Neural progenitor cell (in vitro differentiated cells): Measurements from ENCODE around the gene ADAT2. TPM values are rescaled to one million over a fixed set of nuclear protein-coding genes. Genes with fewer than 3 reads are reported as not detected.
A peak's percentile ranks its signal among the peaks of the same experiment; 100 is the strongest.

Experiments
- DNase-seq: peaks from one replicate; pipeline ENCODE4 v3.0.0-alpha.2; 2016; ENCODE audit warnings: low spot score
- H2AFZ ChIP-seq: fragments of 200-600 bp; sonication (generic); replicated peaks from 2 replicates; pipeline ENCODE4 v1.6.1; 2016; ENCODE audit warnings: antibody characterized with exemption
- H3F3A ChIP-seq: fragments of 200-600 bp; sonication (generic); 2 replicates; pipeline ENCODE4 v1.6.1; 2016; ENCODE audit warnings: antibody characterized with exemption, low read depth
- H3K27ac ChIP-seq: fragments of 200-600 bp; sonication (generic); 2 replicates; pipeline ENCODE4 v1.5.1; 2016; ENCODE audit warnings: mild to moderate bottlenecking
- H3K27me3 ChIP-seq: fragments of 200-600 bp; sonication (generic); 2 replicates; pipeline ENCODE4 v1.6.1; 2016; ENCODE audit warnings: mild to moderate bottlenecking, moderate library complexity
- H3K36me3 ChIP-seq: fragments of 200-600 bp; sonication (generic); 2 replicates; pipeline ENCODE4 v1.5.1; 2016
- H3K4me1 ChIP-seq: fragments of 200-600 bp; sonication (generic); 2 replicates; pipeline ENCODE4 v1.6.1; 2016; ENCODE audit warnings: mixed run types
- H3K4me2 ChIP-seq: fragments of 200-600 bp; sonication (generic); 2 replicates; pipeline ENCODE4 v1.6.1; 2016
- H3K4me3 ChIP-seq: fragments of 200-600 bp; sonication (generic); 2 replicates; pipeline ENCODE4 v1.5.1; 2016
- H3K79me2 ChIP-seq: fragments of 200-600 bp; sonication (generic); 2 replicates; pipeline ENCODE4 v1.6.1; 2016; ENCODE audit warnings: low read depth
- H3K9ac ChIP-seq: fragments of 200-600 bp; sonication (generic); 2 replicates; pipeline ENCODE4 v1.6.1; 2016
- H3K9me3 ChIP-seq: fragments of 200-600 bp; sonication (generic); 2 replicates; pipeline ENCODE4 v1.5.1; 2016; ENCODE audit warnings: low read depth
- H4K20me1 ChIP-seq: fragments of 200-600 bp; sonication (generic); 2 replicates; pipeline ENCODE4 v1.6.1; 2016; ENCODE audit warnings: low read depth
- H3K27ac Mint-ChIP-seq: 3 replicates; pipeline ENCODE4 v1.8.0; 2021; ENCODE audit warnings: mixed read lengths
- H3K27me3 Mint-ChIP-seq: 2 replicates; pipeline ENCODE4 v1.8.0; 2022; ENCODE audit warnings: low read depth, mild to moderate bottlenecking, inconsistent platforms, moderate library complexity, mixed read lengths; ENCODE audit not compliant: insufficient read depth
- H3K36me3 Mint-ChIP-seq: 3 replicates; pipeline ENCODE4 v1.8.0; 2021; ENCODE audit warnings: mixed read lengths
- H3K4me1 Mint-ChIP-seq: 3 replicates; pipeline ENCODE4 v1.8.0; 2021; ENCODE audit warnings: mixed read lengths
- H3K4me3 Mint-ChIP-seq: 3 replicates; pipeline ENCODE4 v1.8.0; 2021; ENCODE audit warnings: mild to moderate bottlenecking, moderate library complexity, mixed read lengths
- H3K9me3 Mint-ChIP-seq: 3 replicates; pipeline ENCODE4 v1.8.0; 2020; ENCODE audit warnings: mixed read lengths
- CTCF ChIP-seq: fragments of 200-600 bp; sonication (generic); IDR thresholded peaks from 2 replicates; pipeline ENCODE4 v1.5.1; 2017; ENCODE audit warnings: antibody characterized with exemption, mild to moderate bottlenecking
- EZH2 ChIP-seq: fragments of 200-600 bp; sonication (generic); IDR thresholded peaks from 2 replicates; pipeline ENCODE4 v1.6.1; 2017; ENCODE audit warnings: antibody characterized with exemption, mild to moderate bottlenecking, moderate library complexity
- EZH2phosphoT487 ChIP-seq: fragments of 200-600 bp; sonication (generic); IDR thresholded peaks from 2 replicates; pipeline ENCODE4 v1.6.1; 2017; ENCODE audit warnings: antibody characterized with exemption
- total RNA-seq: library from RNA; depleted of rRNA; stranded (reverse); fragments of >200 nt; gene quantifications from 2 replicates; pipeline ENCODE4 v1.2.3, GENCODE V29; 2015; ENCODE audit warnings: low replicate concordance

Gene ADAT2
- total RNA-seq, 1 donor from 2014 or later, result 17.8 TPM

DNA sequence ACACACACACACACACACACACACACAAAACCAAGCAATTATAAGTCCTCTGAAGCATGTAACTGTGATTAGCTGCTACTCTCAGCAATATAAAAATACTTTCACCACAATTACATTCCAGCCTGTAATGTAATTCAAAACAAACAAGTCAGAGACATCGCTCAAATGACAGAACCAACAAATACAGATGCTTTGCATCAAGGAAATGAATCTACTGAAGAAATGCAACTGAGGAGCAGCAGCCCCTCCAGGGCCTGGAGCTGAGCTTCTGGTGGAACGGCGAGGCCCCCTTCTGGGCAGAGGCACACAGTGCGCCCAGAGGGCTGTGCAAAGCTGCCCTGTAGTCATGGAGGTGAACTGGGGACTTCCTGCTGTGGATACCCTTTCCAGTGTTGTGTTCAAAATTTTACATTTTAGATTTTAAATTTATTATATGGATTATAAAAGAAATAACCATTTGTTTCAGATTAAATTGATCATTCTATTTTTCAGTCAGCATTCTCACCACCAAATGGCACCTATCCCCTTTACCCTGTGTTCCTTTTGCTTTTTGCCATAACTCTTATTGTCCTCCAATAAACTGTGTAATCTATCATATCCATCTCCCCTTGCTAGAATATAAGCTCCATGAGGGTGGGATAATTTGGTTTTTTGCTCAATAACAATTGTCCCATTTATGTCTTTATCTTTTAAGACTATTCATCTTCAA is 23.2 kb downstream of the ADAT2 start:
- no peak overlapping the region for H2AFZ ChIP-seq
- H3K79me2 ChIP-seq, result no peaks in the 10 kb centered on the region
- H3K36me3 Mint-ChIP-seq, result no peaks in the 10 kb centered on the region
- H3K9ac ChIP-seq, result no peak overlapping the region
- no peaks in the 10 kb centered on the region for H3K9me3 Mint-ChIP-seq
- no peak overlapping the region for H3K27ac Mint-ChIP-seq
- no peaks in the 10 kb centered on the region for H3F3A ChIP-seq
- H3K27me3 Mint-ChIP-seq, result no peaks in the 10 kb centered on the region
- no peaks in the 10 kb centered on the region for H3K9me3 ChIP-seq
- H3K4me3 Mint-ChIP-seq, result no peak overlapping the region
- H4K20me1 ChIP-seq, result no peaks in the 10 kb centered on the region
- H3K36me3 ChIP-seq, result no peaks in the 10 kb centered on the region
- H3K4me3 ChIP-seq, result no peak overlapping the region
- peak; percentile 88 for DNase-seq
- H3K27me3 ChIP-seq, result no peaks in the 10 kb centered on the region
- H3K4me2 ChIP-seq, result no peak overlapping the region
- no peak overlapping the region for H3K27ac ChIP-seq
- H3K4me1 Mint-ChIP-seq, result no peaks in the 10 kb centered on the region
- H3K4me1 ChIP-seq, result no peaks in the 10 kb centered on the region
- peak; percentile 98 for TF ChIP-seq CTCF
- TF ChIP-seq EZH2phosphoT487, result no peak

- Histone ChIP-seq H3K9me3 (no peaks in the 10 kb centered on the region), H3K4me3 (no peak overlapping the region), H3K4me1 (no peaks in the 10 kb centered on the region), H3F3A (no peaks in the 10 kb centered on the region), H3K4me2 (no peak overlapping the region), H3K27me3 (no peaks in the 10 kb centered on the region), H3K9ac (no peak overlapping the region), H3K27ac (no peak overlapping the region), H2AFZ (no peak overlapping the region), H4K20me1 (no peaks in the 10 kb centered on the region), H3K79me2 (no peaks in the 10 kb centered on the region), H3K36me3 (no peaks in the 10 kb centered on the region)
- Mint-ChIP-seq H3K9me3 (no peaks in the 10 kb centered on the region), H3K27ac (no peak overlapping the region), H3K4me3 (no peak overlapping the region), H3K36me3 (peaks cover 2% of the 10 kb centered on the region), H3K27me3 (no peaks in the 10 kb centered on the region), H3K4me1 (no peaks in the 10 kb centered on the region)
- DNase-seq, result no peak
- TF ChIP-seq CTCF, result no peak
- no peak for TF ChIP-seq EZH2
- TF ChIP-seq EZH2phosphoT487, result no peak
These were observed 24.5 kb downstream of the ADAT2 start for GRCh38 chr6:143426026-143426425.

DNA sequence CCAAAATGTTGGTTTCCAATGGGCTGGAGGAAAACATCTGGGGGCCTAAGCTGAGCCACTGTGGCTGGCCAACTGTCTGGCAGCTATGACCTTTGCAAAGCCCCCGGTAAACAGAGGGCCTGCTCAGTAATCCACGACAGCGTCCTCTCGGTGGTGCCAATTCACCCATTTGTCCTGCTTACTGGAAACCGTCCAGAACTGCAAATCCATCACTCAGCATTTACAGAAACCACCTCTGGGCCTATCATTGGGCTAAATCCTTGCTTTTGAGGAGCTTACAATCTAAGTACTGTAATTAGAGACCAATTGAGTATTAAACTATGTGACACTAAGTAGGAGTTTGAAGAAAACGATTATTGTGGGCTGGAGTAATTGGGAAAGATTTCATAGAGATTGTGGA is 31.0 kb downstream of the ADAT2 start:
- Histone ChIP-seq H3K9me3 (no peaks in the 10 kb centered on the region), H3K27me3 (no peaks in the 10 kb centered on the region), H3K36me3 (no peaks in the 10 kb centered on the region), H3K27ac (no peak overlapping the region), H2AFZ (no peak overlapping the region), H3K4me3 (no peak overlapping the region), H3F3A (no peaks in the 10 kb centered on the region), H4K20me1 (no peaks in the 10 kb centered on the region), H3K4me2 (no peak overlapping the region), H3K79me2 (no peaks in the 10 kb centered on the region), H3K9ac (no peak overlapping the region), H3K4me1 (no peaks in the 10 kb centered on the region)
- DNase-seq, result no peak
- Mint-ChIP-seq H3K27me3 (no peaks in the 10 kb centered on the region), H3K9me3 (no peaks in the 10 kb centered on the region), H3K4me3 (no peak overlapping the region), H3K4me1 (peaks cover 5% of the 10 kb centered on the region), H3K27ac (no peak overlapping the region), H3K36me3 (peaks cover 2% of the 10 kb centered on the region)
- TF ChIP-seq EZH2 (no peak), CTCF (no peak), EZH2phosphoT487 (no peak)
